Measurements from ENCODE around the gene MEPCE. TPM values are rescaled to one million over a fixed set of nuclear protein-coding genes. Genes with fewer than 3 reads are reported as not detected.

Gene MEPCE
- total and polyA plus RNA-seq, 9 of the 15 experiments (the other 6 are each of a cell fraction or from before 2014, with no cell fraction given), result 10.9 to 76.3 (median 44.1) TPM

GRCh38 chr7:100427762-100428198, 1.9 kb upstream of the MEPCE start (continued):
- TF ChIP-seq FOXA1 (IDR thresholded peaks at IDR 0.05; ENCODE audit: borderline replicate concordance) (no peak), ZBTB33 (CRISPR knock-in tag; IDR thresholded peaks at IDR 0.05) (no peak), ZNF778 (CRISPR knock-in tag; IDR thresholded peaks at IDR 0.05) (no peak), ZNF217 (CRISPR knock-in tag; IDR thresholded peaks at IDR 0.05) (0 out of 2 replicates have a peak, but pooled peaks have one; percentile 14), ZNF239 (CRISPR knock-in tag; IDR thresholded peaks at IDR 0.05) (peak; percentile 17; the same call in 1 of the 2 replicates), KLF13 (tag; IDR thresholded peaks at IDR 0.05; ENCODE audit: borderline replicate concordance, low read depth) (0 out of 2 replicates have a peak, but pooled peaks have one; percentile 9)

GRCh38 chr7:100428199-100428966, 1.2 kb upstream of the MEPCE start, which contains the start of gene ZCWPW1:
TSS of gene ZCWPW1 (minus strand) at chr7:100428703. CDS start at chr7:100420649, 8,054 bp downstream.
- H3K9me1 ChIP-seq (ENCODE audit: control insufficient read depth, insufficient read depth, low read length), result peaks cover 15% of the 10 kb centered on the region
- H3K4me1 ChIP-seq (replicated peaks in 1 of 2; ENCODE audit: control insufficient read depth in 2 of 2, insufficient read depth in 2 of 2, low read length in 2 of 2), result peaks cover 27 to 42% of the 10 kb centered on the region in 2 experiments
- BruUV-seq (replicated peaks), result TSS peak; percentile 35
- 2% methylated on average over 64 of the region's 66 CpGs for WGBS (ENCODE audit: insufficient coverage, low coverage, missing lambda C conversion rate)
- H4K20me1 ChIP-seq (replicated peaks; ENCODE audit: control insufficient read depth, insufficient read depth, low read length), result peaks cover 19% of the 10 kb centered on the region
- H3K9me3 ChIP-seq (replicated peaks; ENCODE audit: control insufficient read depth, insufficient read depth, low read depth, low read length), result peaks cover 4% of the 10 kb centered on the region; the same call in 1 of the 2 replicates
- in situ Hi-C loops (cut with MboI) (no loop called here), intact Hi-C loops (cut with micrococcal nuclease) (loop anchor here (2.0 kb wide), 1 partner anchor 16 kb away; no protein-coding TSS in a partner anchor)
- H3K4me2 ChIP-seq (ENCODE audit: insufficient read depth, low read length), result peak within 1 kb of the TSS; percentile 97
- CTCF ChIA-PET (ENCODE audit: low intra/inter-chr PET ratio), result no interaction called here
- H3K9ac ChIP-seq (ENCODE audit: insufficient read depth in 1 of 2, low read depth in 2 of 2, low read length in 2 of 2), result peak within 1 kb of the TSS; percentile 96 to 97
- H3K27ac ChIP-seq (ENCODE audit: extremely low read depth, low read depth, low read length), result peak within 1 kb of the TSS; percentile 98
- H2AFZ ChIP-seq (ENCODE audit: low read depth, low read length), result peak within 1 kb of the TSS; percentile 98
- POLR2A ChIA-PET, result interaction anchor here (0.6 to 3.7 kb wide), 34 partner anchors 9 to 1317 kb away, joined by 3 to 58 read pairs (median 5); partner anchors contain the start of genes FBXO24, LRCH4, MOSPD3 and POP7
- peak; percentile 90 to 100 (median 94) for DNase-seq (ENCODE audit: extremely low read depth in 1 of 4, low spot score in 3 of 4)
- peaks cover 30% of the 10 kb centered on the region for H3K36me3 ChIP-seq (ENCODE audit: control insufficient read depth, insufficient read depth, low read length)
- H3K79me2 ChIP-seq (ENCODE audit: control insufficient read depth, insufficient read depth, low read length), result peaks cover 39% of the 10 kb centered on the region
- no peak for FAIRE-seq
- ATAC-seq, result peak; percentile 64
- H3K27me3 ChIP-seq (ENCODE audit: control insufficient read depth in 2 of 2, insufficient read depth in 2 of 2, low read length in 2 of 2), result no peaks in the 10 kb centered on the region
- H3K4me3 ChIP-seq, result peak within 1 kb of the TSS; percentile 82
- TF ChIP-seq CCAR2 (IDR thresholded peaks at IDR 0.05; ENCODE audit: low read depth, low read length) (no peak), NFE2 (IDR thresholded peaks at IDR 0.05; ENCODE audit: low read depth) (peak; percentile 52; the same call in 1 of the 2 replicates), STAT5A (IDR thresholded peaks at IDR 0.05; ENCODE audit: borderline replicate concordance, low read length) (no peak; the same call in 1 of the 2 replicates), ZBTB33 (CRISPR knock-in tag; IDR thresholded peaks at IDR 0.05) (peak; percentile 99), PURB (CRISPR knock-in tag; IDR thresholded peaks at IDR 0.05; ENCODE audit: low read depth) (no peak), TAF1 (IDR thresholded peaks at IDR 0.05; ENCODE audit: control insufficient read depth, extremely low read depth, insufficient read depth, low read length, severe bottlenecking) (peak; percentile 96), BDP1 (IDR thresholded peaks at IDR 0.05; ENCODE audit: insufficient read depth, insufficient read length) (no peak), ZNF551 (CRISPR knock-in tag; IDR thresholded peaks at IDR 0.05) (no peak)
- TF ChIP-seq, protein P1, sequence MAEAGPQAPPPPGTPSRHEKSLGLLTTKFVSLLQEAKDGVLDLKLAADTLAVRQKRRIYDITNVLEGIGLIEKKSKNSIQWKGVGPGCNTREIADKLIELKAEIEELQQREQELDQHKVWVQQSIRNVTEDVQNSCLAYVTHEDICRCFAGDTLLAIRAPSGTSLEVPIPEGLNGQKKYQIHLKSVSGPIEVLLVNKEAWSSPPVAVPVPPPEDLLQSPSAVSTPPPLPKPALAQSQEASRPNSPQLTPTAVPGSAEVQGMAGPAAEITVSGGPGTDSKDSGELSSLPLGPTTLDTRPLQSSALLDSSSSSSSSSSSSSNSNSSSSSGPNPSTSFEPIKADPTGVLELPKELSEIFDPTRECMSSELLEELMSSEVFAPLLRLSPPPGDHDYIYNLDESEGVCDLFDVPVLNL (CRISPR knock-in tag; IDR thresholded peaks at IDR 0.05; ENCODE audit: low read depth), result peak; percentile 92
